Breast epithelium (tissue), 4 donors: ENCODE measurements around the gene DNASE1. TPM values are rescaled to one million over a fixed set of nuclear protein-coding genes. Genes with fewer than 3 reads are reported as not detected.

Source experiments
- DNase-seq, 2 donors: peaks; one replicate each; pipeline ENCODE4 v3.0.0-alpha.2; 2019; ENCODE audit warnings: low spot score in 2 of 2
- H3K27ac ChIP-seq, 2 donors: fragments of 200-600 bp; sonication (generic) in 1 of 2; one replicate each; pipeline ENCODE4 v1.5.1; 2016 to 2019; ENCODE audit warnings: mild to moderate bottlenecking in 1 of 2
- H3K27me3 ChIP-seq, 2 donors: fragments of 200-600 bp; sonication (generic) in 1 of 2; one replicate each; pipeline versions ENCODE4 v1.5.1 to v1.6.0; 2017 to 2019; ENCODE audit warnings: control low read depth in 1 of 2, mild to moderate bottlenecking in 1 of 2
- H3K36me3 ChIP-seq: fragments of 200-600 bp; one replicate; pipeline ENCODE4 v1.5.1; 2019
- H3K4me1 ChIP-seq, 2 donors: fragments of 200-600 bp; sonication (generic); one replicate each; pipeline ENCODE4 v1.5.1; 2016 to 2019; ENCODE audit warnings: control low read depth in 1 of 2
- H3K4me3 ChIP-seq, 3 donors: fragments of 200-600 bp; sonication (generic); 1 replicate in 2 of 3; 2 replicates in 1 of 3; pipeline ENCODE4 v1.5.1; 2016 to 2019; ENCODE audit warnings: mild to moderate bottlenecking in 3 of 3, moderate library complexity in 2 of 3
- H3K9me3 ChIP-seq, 2 donors: fragments of 200-600 bp; sonication (generic) in 1 of 2; one replicate each; pipeline ENCODE4 v1.5.1; 2016 to 2019; ENCODE audit warnings: control low read depth in 1 of 2
- CTCF ChIP-seq, 3 donors: fragments of 450-650 bp; IDR thresholded peaks; one replicate each; pipeline ENCODE4 v1.5.1; 2016 to 2017; ENCODE audit warnings: antibody characterized with exemption in 3 of 3, mild to moderate bottlenecking in 3 of 3, moderate library complexity in 3 of 3
- POLR2A ChIP-seq: fragments of 450-650 bp; IDR thresholded peaks from one replicate; pipeline ENCODE4 v1.6.1; 2016; ENCODE audit warnings: antibody characterized with exemption, mild to moderate bottlenecking, moderate library complexity
- POLR2AphosphoS5 ChIP-seq, 3 donors: sonication (generic); formaldehyde crosslinking; IDR thresholded peaks; one replicate each; pipeline ENCODE4 v1.6.1; 2017; ENCODE audit warnings: antibody characterized with exemption in 3 of 3
- intact Hi-C: fragments of 100-400 bp; cut with DNase I; formaldehyde crosslinking; loops from one replicate; pipeline ENCODE4 v1.15.1; 2023; ENCODE audit warnings: low total_unique reads
- total RNA-seq, 3 donors: library from RNA; depleted of rRNA; stranded (reverse); fragments of >200 nt; gene quantifications; one replicate each; pipeline ENCODE4 v1.1.0, GENCODE V29; 2016

Gene DNASE1
- total RNA-seq, 3 donors from 2014 or later, result 15.8 to 30.0 (median 23.6) TPM

GRCh38 chr16:3673201-3673600, 18.7 kb downstream of the DNASE1 start:
- no peak for TF ChIP-seq POLR2A
- TF ChIP-seq CTCF (IDR thresholded peaks at IDR 0.05), result no peak
- no peak for TF ChIP-seq POLR2AphosphoS5 (IDR thresholded peaks at IDR 0.05)
- intact Hi-C loops, result loop anchor here (5.0 kb wide), 1 partner anchor 1416 kb away; no protein-coding TSS in a partner anchor
- H3K36me3 ChIP-seq, result no peaks in the 10 kb centered on the region
- H3K4me3 ChIP-seq, result no peak overlapping the region
- no peaks in the 10 kb centered on the region for H3K9me3 ChIP-seq
- no peak for DNase-seq
- no peak overlapping the region for H3K27ac ChIP-seq
- H3K4me1 ChIP-seq, result no peaks in the 10 kb centered on the region
- no peaks in the 10 kb centered on the region for H3K27me3 ChIP-seq

GRCh38 chr16:3673676-3674377, 19.3 kb downstream of the DNASE1 start:
- no peak overlapping the region for H3K4me3 ChIP-seq
- no peaks in the 10 kb centered on the region for H3K36me3 ChIP-seq
- intact Hi-C loops, result loop anchor here (5.0 kb wide), 1 partner anchor 1417 kb away; no protein-coding TSS in a partner anchor

DNA sequence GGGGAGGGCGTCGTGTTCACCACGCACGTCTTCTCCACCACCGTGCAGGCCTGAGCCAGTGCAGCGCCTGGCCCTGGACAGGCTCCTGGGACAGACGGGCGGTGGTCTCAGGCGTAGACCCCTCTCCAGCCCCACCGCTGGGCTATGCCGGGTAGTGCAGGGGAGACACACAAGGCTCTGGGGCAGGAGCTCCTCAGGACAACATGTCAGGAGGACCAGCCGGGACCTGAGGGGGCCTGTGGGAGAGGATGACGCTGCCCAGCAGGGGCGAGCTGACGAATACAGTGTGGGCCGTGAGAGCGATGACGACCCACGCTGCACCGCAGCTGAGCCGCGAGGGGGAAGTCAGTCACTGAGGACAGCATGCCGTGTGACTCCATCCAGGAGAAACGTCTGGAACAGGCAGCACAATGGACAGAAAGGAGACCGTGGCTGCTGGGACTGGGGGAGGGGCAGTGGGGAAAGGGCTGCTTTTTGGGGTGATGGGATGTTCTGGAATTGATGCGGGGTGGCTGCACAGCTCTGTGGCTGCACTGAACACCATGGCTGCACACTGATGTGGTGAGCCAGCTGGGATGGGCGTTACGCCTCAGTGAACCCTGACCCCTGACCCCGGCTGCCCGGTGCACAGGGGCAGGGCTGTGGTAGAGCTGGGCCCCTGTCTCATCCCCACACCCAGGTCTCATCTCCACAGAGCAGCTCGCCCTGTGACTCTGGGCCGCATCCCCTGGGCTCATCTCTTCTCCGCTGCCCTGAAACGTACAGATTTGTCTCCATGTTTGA, 20.2 kb downstream of the DNASE1 start:
- Histone ChIP-seq H3K9me3 (no peaks in the 10 kb centered on the region), H3K36me3 (no peaks in the 10 kb centered on the region), H3K27ac (no peak overlapping the region), H3K27me3 (no peaks in the 10 kb centered on the region), H3K4me3 (no peak overlapping the region), H3K4me1 (no peaks in the 10 kb centered on the region)
- intact Hi-C loops, result loop anchor here (5.0 kb wide), 1 partner anchor 1417 kb away; no protein-coding TSS in a partner anchor
- TF ChIP-seq CTCF (IDR thresholded peaks at IDR 0.05), result no peak
- no peak for TF ChIP-seq POLR2AphosphoS5 (IDR thresholded peaks at IDR 0.05)
- no peak for TF ChIP-seq POLR2A
- no peak for DNase-seq

More at GRCh38 chr16:3673676-3674377, 19.3 kb downstream of the DNASE1 start:
- no peak for DNase-seq
- TF ChIP-seq POLR2A (no peak), CTCF (IDR thresholded peaks at IDR 0.05) (no peak), POLR2AphosphoS5 (IDR thresholded peaks at IDR 0.05) (no peak)
- H3K9me3 ChIP-seq, result no peaks in the 10 kb centered on the region
- no peak overlapping the region for H3K27ac ChIP-seq
- H3K27me3 ChIP-seq, result no peaks in the 10 kb centered on the region
- H3K4me1 ChIP-seq, result no peaks in the 10 kb centered on the region

- TF ChIP-seq POLR2A (no peak), POLR2AphosphoS5 (IDR thresholded peaks at IDR 0.05) (no peak), CTCF (IDR thresholded peaks at IDR 0.05) (no peak)
- intact Hi-C loops, result no loop called here
- Histone ChIP-seq H3K27ac (no peak overlapping the region), H3K4me1 (no peaks in the 10 kb centered on the region), H3K9me3 (no peaks in the 10 kb centered on the region), H3K27me3 (no peaks in the 10 kb centered on the region), H3K36me3 (no peaks in the 10 kb centered on the region), H3K4me3 (no peak overlapping the region)
- DNase-seq, result no peak
These were observed 21.2 kb downstream of the DNASE1 start for GRCh38 chr16:3675601-3676130.

GRCh38 chr16:3677994-3678393, 23.5 kb downstream of the DNASE1 start:
- Histone ChIP-seq H3K27me3 (no peaks in the 10 kb centered on the region), H3K4me1 (no peaks in the 10 kb centered on the region), H3K36me3 (no peaks in the 10 kb centered on the region), H3K9me3 (no peaks in the 10 kb centered on the region), H3K4me3 (no peak overlapping the region), H3K27ac (no peak overlapping the region)
- TF ChIP-seq POLR2AphosphoS5 (IDR thresholded peaks at IDR 0.05), result no peak
- no peak for TF ChIP-seq POLR2A
- no peak for TF ChIP-seq CTCF (IDR thresholded peaks at IDR 0.05)
- intact Hi-C loops, result no loop called here
- DNase-seq, result no peak
